Putamen (tissue), 1 donor: ENCODE results near the gene ZNF445.
"Not testable (repeated sequence)": the region's sequence is repeated elsewhere in the genome, so short reads cannot be mapped to it uniquely, and the experiment has no call there.

Experiments
- DNase-seq: peaks from one replicate; pipeline ENCODE4 v3.0.0-alpha.2; 2016; ENCODE audit warnings: low spot score

The ZNF445 gene

GRCh38 chr3:44434834-44435510, 42.5 kb downstream of the ZNF445 start:
- DNase-seq: no peak

GRCh38 chr3:44430466-44430865, 47.0 kb downstream of the ZNF445 start:
- DNase-seq: no peak

- no peak for DNase-seq
Measured at GRCh38 chr3:44429459-44429858, 48.0 kb downstream of the ZNF445 start.

- DNase-seq: no peak
Measured at GRCh38 chr3:44428910-44429309, 48.6 kb downstream of the ZNF445 start.

GRCh38 chr3:44427683-44428082, 49.8 kb downstream of the ZNF445 start:
- DNase-seq: no peak

GRCh38 chr3:44424758-44425157, 52.7 kb downstream of the ZNF445 start:
- no peak for DNase-seq

GRCh38 chr3:44421280-44421679, 56.2 kb downstream of the ZNF445 start:
- DNase-seq: no peak

GRCh38 chr3:44420676-44421075, 56.8 kb downstream of the ZNF445 start:
- DNase-seq: no peak

GRCh38 chr3:44419923-44420650, 57.4 kb downstream of the ZNF445 start:
- DNase-seq: no peak

- no peak for DNase-seq
Measured at GRCh38 chr3:44419116-44419922, 58.2 kb downstream of the ZNF445 start.

GRCh38 chr3:44418549-44418948, 58.9 kb downstream of the ZNF445 start:
- no peak for DNase-seq

- DNase-seq: not testable (repeated sequence)
Measured at GRCh38 chr3:44418118-44418517, 59.4 kb downstream of the ZNF445 start.

GRCh38 chr3:44416031-44417030, 61.1 kb downstream of the ZNF445 start:
- no peak for DNase-seq

GRCh38 chr3:44415421-44415820, 62.0 kb downstream of the ZNF445 start:
- DNase-seq: no peak

GRCh38 chr3:44414517-44415090, 62.9 kb downstream of the ZNF445 start:
- DNase-seq: no peak

GRCh38 chr3:44412365-44412764, 65.1 kb downstream of the ZNF445 start:
- no peak for DNase-seq

- DNase-seq: no peak
Measured at GRCh38 chr3:44411031-44411645, 66.3 kb downstream of the ZNF445 start.

GRCh38 chr3:44409640-44410410, 67.6 kb downstream of the ZNF445 start:
- DNase-seq: no peak

GRCh38 chr3:44402548-44402947, 74.9 kb downstream of the ZNF445 start:
- no peak for DNase-seq

GRCh38 chr3:44400771-44401170, 76.7 kb downstream of the ZNF445 start:
- DNase-seq: no peak
